Cardiac muscle cell (in vitro differentiated cells and primary cell): ENCODE data around the gene GRM4. TPM values are rescaled to one million over a fixed set of nuclear protein-coding genes. Genes with fewer than 3 reads are reported as not detected.

Source experiments
- DNase-seq, 2 donors: peaks; one replicate each; pipeline versions ENCODE4 v3.0.0 to v3.0.0-alpha.2; 2010 to 2017; ENCODE audit warnings: low read depth in 1 of 2, low spot score in 1 of 2
- H3K27ac ChIP-seq: fragments of 200-600 bp; sonication (generic); 2 replicates; pipeline ENCODE4 v1.5.1; 2016
- H3K27me3 ChIP-seq: fragments of 200-600 bp; sonication (generic); 2 replicates; pipeline ENCODE4 v1.6.0; 2016; ENCODE audit warnings: control low read depth
- H3K36me3 ChIP-seq: fragments of 200-600 bp; sonication (generic); 2 replicates; pipeline ENCODE4 v1.5.1; 2016; ENCODE audit warnings: control low read depth
- H3K4me1 ChIP-seq: fragments of 200-600 bp; sonication (generic); 2 replicates; pipeline ENCODE4 v1.8.1; 2017; ENCODE audit warnings: low read depth, mild to moderate bottlenecking, mixed run types
- H3K4me3 ChIP-seq: fragments of 200-600 bp; sonication (generic); 2 replicates; pipeline ENCODE4 v1.5.1; 2016; ENCODE audit warnings: mild to moderate bottlenecking
- H3K9me3 ChIP-seq: fragments of 200-600 bp; sonication (generic); 2 replicates; pipeline ENCODE4 v1.5.1; 2017; ENCODE audit warnings: low read depth, mild to moderate bottlenecking, control low read depth
- polyA plus RNA-seq: library from polyadenylated mRNA; unstranded; fragments of >200 nt; fragmentation: Nextera tagmentation; extraction: Ambion mirVana; gene quantifications from 2 replicates; pipeline ENCODE4 v1.2.1, GENCODE V29; 2016
- total RNA-seq: library from RNA; depleted of rRNA; stranded (reverse); fragments of >200 nt; gene quantifications from 2 replicates; pipeline ENCODE4 v1.2.3, GENCODE V29; 2016
- TF ChIP-seq, protein P1 (sequence below): IDR thresholded peaks from 2 replicates; pipeline ENCODE4 v1.5.1; 2012; ENCODE audit warnings: low read depth, mild to moderate bottlenecking, low read length

GRM4 gene
- total and polyA plus RNA-seq, 2 experiments from 2014 or later = 0.31 to 0.42 TPM

DNA sequence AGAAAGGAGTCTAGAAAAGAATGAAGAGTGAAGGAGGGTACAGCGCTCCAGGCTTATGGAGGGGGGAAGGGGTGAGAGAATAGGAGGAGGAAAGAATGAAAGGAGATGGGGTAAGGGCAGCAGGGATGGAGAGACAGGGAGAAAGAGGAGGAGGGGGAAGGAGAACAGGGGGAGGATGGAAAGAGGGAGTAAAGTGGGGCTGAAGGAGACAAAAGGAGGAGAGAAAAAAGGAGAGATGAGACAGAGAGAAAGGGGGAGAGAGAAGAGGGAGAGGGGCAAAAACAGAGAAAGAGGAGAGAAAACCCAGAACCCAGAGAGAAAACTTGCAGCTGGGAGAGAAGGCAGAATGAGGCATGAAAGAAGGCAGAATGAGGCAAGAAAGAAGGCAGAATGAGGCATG lies 110.7 kb downstream of the GRM4 start:
- no peaks in the 10 kb centered on the region for H3K36me3 ChIP-seq
- no peaks in the 10 kb centered on the region for H3K27me3 ChIP-seq
- TF ChIP-seq, protein P1, sequence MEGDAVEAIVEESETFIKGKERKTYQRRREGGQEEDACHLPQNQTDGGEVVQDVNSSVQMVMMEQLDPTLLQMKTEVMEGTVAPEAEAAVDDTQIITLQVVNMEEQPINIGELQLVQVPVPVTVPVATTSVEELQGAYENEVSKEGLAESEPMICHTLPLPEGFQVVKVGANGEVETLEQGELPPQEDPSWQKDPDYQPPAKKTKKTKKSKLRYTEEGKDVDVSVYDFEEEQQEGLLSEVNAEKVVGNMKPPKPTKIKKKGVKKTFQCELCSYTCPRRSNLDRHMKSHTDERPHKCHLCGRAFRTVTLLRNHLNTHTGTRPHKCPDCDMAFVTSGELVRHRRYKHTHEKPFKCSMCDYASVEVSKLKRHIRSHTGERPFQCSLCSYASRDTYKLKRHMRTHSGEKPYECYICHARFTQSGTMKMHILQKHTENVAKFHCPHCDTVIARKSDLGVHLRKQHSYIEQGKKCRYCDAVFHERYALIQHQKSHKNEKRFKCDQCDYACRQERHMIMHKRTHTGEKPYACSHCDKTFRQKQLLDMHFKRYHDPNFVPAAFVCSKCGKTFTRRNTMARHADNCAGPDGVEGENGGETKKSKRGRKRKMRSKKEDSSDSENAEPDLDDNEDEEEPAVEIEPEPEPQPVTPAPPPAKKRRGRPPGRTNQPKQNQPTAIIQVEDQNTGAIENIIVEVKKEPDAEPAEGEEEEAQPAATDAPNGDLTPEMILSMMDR = no peak
- H3K4me3 ChIP-seq = no peak overlapping the region
- no peak for DNase-seq
- H3K4me1 ChIP-seq = no peaks in the 10 kb centered on the region
- H3K27ac ChIP-seq = no peak overlapping the region
- no peaks in the 10 kb centered on the region for H3K9me3 ChIP-seq

DNA sequence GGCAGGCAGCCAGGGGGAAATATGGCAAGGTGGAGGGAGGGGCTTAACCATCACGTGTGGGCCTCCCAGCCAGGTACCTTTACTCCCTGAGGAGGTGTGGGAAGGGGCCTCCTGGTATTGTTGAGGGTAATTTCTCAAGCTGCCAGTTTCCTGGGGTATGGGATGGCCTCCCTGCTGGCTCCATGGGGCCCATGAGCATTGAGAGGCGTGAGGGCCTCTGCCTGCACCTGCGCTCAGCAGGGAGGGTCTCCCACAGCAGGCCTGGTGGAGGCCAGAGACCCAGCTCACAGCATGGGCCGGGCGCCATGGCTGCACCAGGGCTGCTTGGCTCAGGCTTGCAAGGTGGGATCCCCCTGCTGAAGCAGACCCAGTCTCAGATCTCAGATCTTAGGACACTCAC lies 113.0 kb downstream of the GRM4 start:
- TF ChIP-seq, protein P1 = no peak
- Histone ChIP-seq H3K27ac (no peak overlapping the region), H3K4me3 (no peak overlapping the region)

DNA sequence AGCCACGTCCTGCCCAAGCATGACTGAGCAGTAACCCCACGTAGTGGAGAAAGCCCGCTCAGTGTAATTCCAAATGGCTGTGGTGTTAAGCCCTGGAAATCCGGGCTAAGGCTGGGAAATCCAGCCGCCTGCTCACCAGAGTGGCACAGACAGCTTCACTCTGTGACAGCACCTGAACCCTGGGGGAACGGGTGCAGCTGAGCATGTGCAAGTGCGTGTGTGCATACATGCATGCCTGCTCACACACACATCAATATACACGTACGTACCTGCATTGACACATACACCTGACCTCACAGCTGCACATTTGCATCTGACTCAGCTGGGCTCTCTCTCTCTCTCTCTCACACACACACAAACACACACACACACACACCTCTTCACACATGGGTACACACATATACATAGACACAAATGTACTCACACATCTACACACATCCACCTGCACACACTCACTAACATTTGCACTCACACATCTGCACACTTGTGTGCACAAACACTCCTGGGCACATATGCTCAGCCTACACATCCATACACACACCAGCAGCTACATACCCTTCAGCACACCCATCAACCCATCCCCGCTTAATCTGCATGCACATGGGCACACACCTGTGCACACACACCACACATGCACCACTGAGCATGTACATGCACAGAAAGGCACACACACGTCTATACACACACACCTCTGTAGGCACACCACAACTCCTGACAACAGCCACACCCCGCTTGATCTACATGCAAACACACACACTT lies 114.1 kb downstream of the GRM4 start:
- Histone ChIP-seq H3K9me3 (no peaks in the 10 kb centered on the region), H3K4me1 (no peaks in the 10 kb centered on the region), H3K36me3 (no peaks in the 10 kb centered on the region), H3K27me3 (no peaks in the 10 kb centered on the region), H3K27ac (no peak overlapping the region), H3K4me3 (no peak overlapping the region)
- TF ChIP-seq, protein P1 = no peak
- DNase-seq = no peak

More for the DNA sequence above, 113.0 kb downstream of the GRM4 start:
- H3K36me3 ChIP-seq = no peaks in the 10 kb centered on the region
- DNase-seq = no peak
- no peaks in the 10 kb centered on the region for H3K9me3 ChIP-seq
- H3K27me3 ChIP-seq = no peaks in the 10 kb centered on the region
- H3K4me1 ChIP-seq = no peaks in the 10 kb centered on the region

DNA sequence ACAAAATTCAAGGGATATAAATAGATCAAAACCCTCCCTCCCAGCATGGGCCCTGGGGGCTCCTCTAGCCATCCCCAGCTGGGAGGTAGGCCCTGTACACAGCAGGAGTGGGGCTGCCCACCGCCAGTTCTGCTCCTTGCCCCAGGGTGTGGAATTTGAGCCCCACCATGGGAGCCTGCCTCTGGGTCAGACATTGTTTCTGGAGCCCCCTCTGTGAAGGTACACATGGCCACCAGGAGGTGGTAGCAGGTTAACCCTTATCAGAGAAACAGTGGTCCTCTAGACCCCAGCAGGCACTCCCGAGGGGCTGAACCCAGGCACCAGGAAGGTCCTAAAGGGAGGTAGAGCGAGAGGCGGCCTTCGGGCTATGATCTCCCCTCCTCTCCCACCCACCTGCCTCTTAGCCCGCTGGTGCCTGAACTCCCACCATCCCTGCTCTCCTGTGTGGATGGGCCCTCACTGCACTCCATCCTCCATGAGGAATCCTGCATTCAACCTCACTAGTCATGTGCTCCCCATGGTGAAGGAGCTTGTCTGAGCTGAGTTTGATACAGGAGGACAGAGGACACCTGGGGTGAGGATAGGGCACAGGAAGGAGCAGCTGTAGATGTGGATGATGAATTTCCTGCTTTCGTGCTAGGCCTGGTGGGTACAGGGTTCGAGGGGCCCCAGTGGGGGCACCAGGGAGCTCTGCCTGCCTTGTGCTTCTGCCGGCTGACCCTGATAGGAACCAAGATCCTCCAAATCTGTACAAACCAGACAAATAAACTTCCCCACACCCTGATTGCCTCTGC lies 114.9 kb downstream of the GRM4 start:
- TF ChIP-seq, protein P1 = no peak
- no peaks in the 10 kb centered on the region for H3K9me3 ChIP-seq

DNA sequence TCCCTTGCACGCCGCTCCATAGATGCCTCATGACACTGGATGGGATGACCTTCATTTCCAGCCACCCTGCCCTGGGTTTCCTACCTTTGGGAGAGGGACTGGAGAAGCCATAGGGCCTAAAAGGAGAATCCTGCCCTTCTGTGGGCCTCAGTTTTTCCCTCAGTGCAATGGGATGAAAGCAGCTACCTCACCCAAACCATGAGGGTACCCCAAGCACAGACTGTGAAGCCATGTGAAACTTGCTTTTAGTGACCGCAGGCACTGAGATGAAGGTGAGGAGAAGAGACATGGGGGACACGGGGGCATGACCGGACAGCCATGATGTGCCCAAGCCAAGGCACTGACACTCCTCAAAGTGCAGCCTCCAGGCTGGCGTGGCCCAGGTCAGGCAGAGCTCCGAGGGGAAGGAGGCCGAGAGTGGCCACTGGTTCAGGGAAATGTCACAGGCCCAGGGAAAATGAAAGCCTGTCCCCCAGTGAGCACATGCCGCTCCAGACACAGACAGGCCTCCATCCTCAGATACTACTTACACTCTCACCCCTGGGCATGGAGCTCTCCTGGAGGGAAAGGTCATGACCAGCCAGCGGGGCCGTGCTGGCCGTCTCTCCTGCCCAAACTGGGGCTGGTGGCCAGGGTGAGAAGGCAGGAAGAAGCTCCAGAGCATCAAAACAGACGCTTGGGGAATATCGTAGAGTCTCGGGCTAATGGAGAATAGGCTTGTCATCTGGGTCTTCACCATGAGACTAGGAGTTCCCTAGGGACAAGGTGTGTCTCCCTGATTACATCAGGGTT lies 116.2 kb downstream of the GRM4 start:
- TF ChIP-seq, protein P1 = no peak
- Histone ChIP-seq H3K27me3 (no peaks in the 10 kb centered on the region), H3K4me1 (no peaks in the 10 kb centered on the region), H3K27ac (no peak overlapping the region), H3K9me3 (no peaks in the 10 kb centered on the region), H3K36me3 (no peaks in the 10 kb centered on the region), H3K4me3 (no peak overlapping the region)
- no peak for DNase-seq

More for the DNA sequence above, 114.9 kb downstream of the GRM4 start:
- no peaks in the 10 kb centered on the region for H3K27me3 ChIP-seq
- H3K4me1 ChIP-seq = no peaks in the 10 kb centered on the region
- no peak overlapping the region for H3K4me3 ChIP-seq
- DNase-seq = no peak
- H3K27ac ChIP-seq = no peak overlapping the region
- no peaks in the 10 kb centered on the region for H3K36me3 ChIP-seq
